AG04450 (cell line): ENCODE measurements around the gene PRPSAP1. TPM values are rescaled to one million over a fixed set of nuclear protein-coding genes. Genes with fewer than 3 reads are reported as not detected.

Experiments used
- CTCF ChIA-PET: fragments of 300-600, 350-600 bp; formaldehyde crosslinking; extraction: SDS; loops from one replicate; lab custom pipeline; 2022; ENCODE audit warnings: antibody characterized with exemption, inconsistent platforms; lab: Charles Lee
- POLR2A ChIA-PET: fragments of 350-600 bp; formaldehyde crosslinking; extraction: SDS; loops from one replicate; lab custom pipeline; 2021; ENCODE audit warnings: antibody characterized with exemption, inconsistent platforms; lab: Yijun Ruan, JAX
- DNase-seq: peaks from one replicate; pipeline ENCODE4 v3.0.0-alpha.2; 2011; ENCODE audit warnings: low read depth, low spot score
- H3K27ac ChIP-seq: one replicate; pipeline ENCODE4 v1.5.1; 2012; ENCODE audit warnings: low read depth, low read length, control low read depth
- H3K27me3 ChIP-seq: one replicate; pipeline ENCODE4 v1.6.0; 2012; ENCODE audit warnings: low read length; ENCODE audit not compliant: control insufficient read depth, insufficient read depth
- H3K4me3 ChIP-seq: 2 replicates; pipeline ENCODE4 v1.5.1; 2011; ENCODE audit warnings: mild to moderate bottlenecking, low read depth, low read length, control low read depth
- H3K9me3 ChIP-seq: 2 replicates; pipeline ENCODE4 v1.5.1; 2012; ENCODE audit warnings: low read length; ENCODE audit not compliant: control insufficient read depth, insufficient read depth
- polyA plus RNA-seq: library from polyadenylated mRNA; depleted of rRNA; stranded (reverse); fragments of >200 nt; gene quantifications from 2 replicates; pipeline ENCODE4 v1.2.3, GENCODE V29; 2011
- TF ChIP-seq, protein P1 (sequence below): IDR thresholded peaks from 2 replicates; pipeline ENCODE4 v1.5.1; 2011; ENCODE audit warnings: low read depth, low read length, control low read depth, inconsistent platforms

PRPSAP1 gene
- polyA plus RNA-seq, 1 experiment: 49.9 TPM

DNA sequence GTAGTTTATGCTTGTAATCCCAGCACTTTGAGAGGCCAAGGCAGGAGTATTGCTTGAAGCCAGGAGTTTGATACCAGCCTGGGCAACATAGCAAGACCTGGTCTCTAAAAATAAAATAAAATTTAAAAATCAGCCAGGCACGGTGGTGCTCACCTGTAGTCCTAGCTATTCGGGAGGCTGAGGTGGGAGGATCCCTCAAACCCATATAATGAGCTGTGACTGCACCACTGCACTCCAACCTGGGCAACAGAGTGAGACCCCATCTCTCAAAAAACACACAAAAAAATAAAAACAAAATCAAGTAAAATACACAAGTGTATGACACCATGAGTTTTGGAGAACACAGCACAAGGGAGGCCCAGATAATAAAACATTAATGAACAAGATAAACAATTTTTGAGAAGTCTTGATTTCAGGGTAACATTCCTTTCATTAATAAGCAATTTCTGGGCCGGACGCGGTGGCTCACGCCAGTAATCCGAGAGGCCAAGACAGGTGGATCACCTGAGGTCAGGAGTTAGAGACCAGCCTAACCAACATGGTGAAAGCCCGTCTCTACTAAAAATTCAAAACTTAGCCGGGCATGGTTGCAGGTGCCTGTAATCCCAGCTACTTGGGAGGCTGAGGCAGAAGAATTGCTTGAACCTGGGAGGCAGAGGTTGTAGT is 17.9 kb downstream of the PRPSAP1 start:
- no peaks in the 10 kb centered on the region for H3K27me3 ChIP-seq
- ChIA-PET POLR2A (no interaction called here), CTCF (interaction anchor here (0.7 to 1.5 kb wide), 2 partner anchors 62 to 216 kb away, joined by 4 to 5 read pairs; no protein-coding TSS in a partner anchor)
- TF ChIP-seq, protein P1, sequence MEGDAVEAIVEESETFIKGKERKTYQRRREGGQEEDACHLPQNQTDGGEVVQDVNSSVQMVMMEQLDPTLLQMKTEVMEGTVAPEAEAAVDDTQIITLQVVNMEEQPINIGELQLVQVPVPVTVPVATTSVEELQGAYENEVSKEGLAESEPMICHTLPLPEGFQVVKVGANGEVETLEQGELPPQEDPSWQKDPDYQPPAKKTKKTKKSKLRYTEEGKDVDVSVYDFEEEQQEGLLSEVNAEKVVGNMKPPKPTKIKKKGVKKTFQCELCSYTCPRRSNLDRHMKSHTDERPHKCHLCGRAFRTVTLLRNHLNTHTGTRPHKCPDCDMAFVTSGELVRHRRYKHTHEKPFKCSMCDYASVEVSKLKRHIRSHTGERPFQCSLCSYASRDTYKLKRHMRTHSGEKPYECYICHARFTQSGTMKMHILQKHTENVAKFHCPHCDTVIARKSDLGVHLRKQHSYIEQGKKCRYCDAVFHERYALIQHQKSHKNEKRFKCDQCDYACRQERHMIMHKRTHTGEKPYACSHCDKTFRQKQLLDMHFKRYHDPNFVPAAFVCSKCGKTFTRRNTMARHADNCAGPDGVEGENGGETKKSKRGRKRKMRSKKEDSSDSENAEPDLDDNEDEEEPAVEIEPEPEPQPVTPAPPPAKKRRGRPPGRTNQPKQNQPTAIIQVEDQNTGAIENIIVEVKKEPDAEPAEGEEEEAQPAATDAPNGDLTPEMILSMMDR: no peak
- no peak for DNase-seq
- H3K27ac ChIP-seq: no peak overlapping the region
- H3K4me3 ChIP-seq: no peak overlapping the region
- no peaks in the 10 kb centered on the region for H3K9me3 ChIP-seq

GRCh38 chr17:76333673-76334505 is 19.8 kb downstream of the PRPSAP1 start:
- no peaks in the 10 kb centered on the region for H3K27me3 ChIP-seq
- ChIA-PET POLR2A (no interaction called here), CTCF (interaction anchor here (0.6 to 1.3 kb wide), 2 partner anchors 36 to 320 kb away, joined by 3 read pairs; no protein-coding TSS in a partner anchor)
- no peaks in the 10 kb centered on the region for H3K9me3 ChIP-seq
- no peak overlapping the region for H3K27ac ChIP-seq
- DNase-seq: no peak
- no peak overlapping the region for H3K4me3 ChIP-seq
- TF ChIP-seq, protein P1: no peak

DNA sequence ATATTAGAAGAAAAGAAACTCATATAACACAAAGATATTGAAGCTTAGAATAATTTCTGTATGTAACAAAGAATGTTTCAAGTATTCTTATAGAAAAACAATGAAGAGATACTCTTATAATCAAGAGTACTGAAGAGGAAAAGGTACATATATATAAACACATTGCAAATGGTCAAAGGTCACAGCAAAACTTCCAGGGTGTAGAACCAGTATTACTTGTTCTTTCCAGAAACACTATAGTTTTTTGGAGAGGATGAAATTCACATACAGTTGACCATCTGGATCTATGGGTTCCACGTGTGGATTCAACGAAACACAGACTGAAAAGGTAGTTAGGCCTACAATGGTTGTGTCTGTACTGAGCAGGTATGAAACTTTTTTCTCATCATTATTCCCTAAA is 22.6 kb downstream of the PRPSAP1 start:
- Histone ChIP-seq H3K4me3 (no peak overlapping the region), H3K27ac (no peak overlapping the region), H3K27me3 (no peaks in the 10 kb centered on the region), H3K9me3 (no peaks in the 10 kb centered on the region)
- CTCF ChIA-PET: interaction anchor here (1.3 kb wide), 1 partner anchor 52 kb away, joined by 5 read pairs; no protein-coding TSS in a partner anchor
- TF ChIP-seq, protein P1: no peak
- no peak for DNase-seq
- POLR2A ChIA-PET: no interaction called here

- Histone ChIP-seq H3K4me3 (no peak overlapping the region), H3K9me3 (no peaks in the 10 kb centered on the region), H3K27me3 (no peaks in the 10 kb centered on the region), H3K27ac (no peak overlapping the region)
- no peak for DNase-seq
- CTCF ChIA-PET: interaction anchor here (0.7 to 1.3 kb wide), 3 partner anchors 25 to 69 kb away, joined by 4 to 5 read pairs (median 5); no protein-coding TSS in a partner anchor
- POLR2A ChIA-PET: interaction anchor here (0.7 kb wide), 1 partner anchor 25 kb away, joined by 5 read pairs; no protein-coding TSS in a partner anchor
- TF ChIP-seq, protein P1: no peak
Measured at GRCh38 chr17:76329664-76330063, 24.1 kb downstream of the PRPSAP1 start.
